ENCODE data around the gene ZNRF3. TPM values are rescaled to one million over a fixed set of nuclear protein-coding genes. Genes with fewer than 3 reads are reported as not detected.

ZNRF3 gene
- total and polyA plus RNA-seq, 2 donors (not counting 1 experiment from before 2014, with no cell fraction given) = 0.21 to 0.71 TPM

DNA sequence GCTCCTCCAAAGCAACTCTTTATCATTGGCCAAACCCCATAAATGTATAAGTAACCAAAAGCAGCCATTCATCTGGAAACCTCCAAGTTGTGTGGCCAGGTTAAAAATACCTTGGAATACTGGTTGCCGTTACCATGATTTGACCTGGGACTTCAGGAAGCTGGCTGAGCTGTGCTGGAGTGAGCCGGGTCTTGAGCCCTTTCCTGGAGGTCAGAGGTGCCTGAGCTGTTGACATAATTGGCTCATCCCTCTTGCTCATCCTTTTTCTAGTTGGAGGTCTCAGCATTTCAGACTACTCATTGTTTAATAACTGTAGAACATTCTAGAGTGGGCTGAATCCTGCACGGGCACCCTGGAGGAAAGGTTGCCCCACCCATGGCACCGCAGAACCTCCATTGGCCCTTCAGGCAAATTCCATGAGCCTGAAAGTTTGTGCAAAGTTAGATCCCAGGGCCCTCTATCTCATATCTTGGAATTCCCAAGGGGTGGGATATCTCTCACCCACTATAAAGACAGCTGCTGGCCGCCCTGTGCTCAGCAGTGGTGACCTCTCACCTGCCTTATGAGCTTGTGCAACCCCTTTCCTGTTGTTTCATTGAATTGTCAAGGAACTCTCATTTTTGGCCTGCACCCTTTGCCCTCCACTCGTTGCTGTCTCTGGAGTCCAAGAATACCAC, 101.2 kb downstream of the ZNRF3 start:
- H3K9ac ChIP-seq (ENCODE audit: low read length) = no peak overlapping the region
- no peaks in the 10 kb centered on the region for H3K79me2 ChIP-seq (ENCODE audit: control insufficient read depth, insufficient read depth, low read length)
- no peak overlapping the region for H2AFZ ChIP-seq (ENCODE audit: insufficient read depth, low read depth, low read length, poor library complexity, severe bottlenecking)
- CTCF ChIA-PET = no interaction called here
- DNase-seq (no peak), ATAC-seq (ENCODE audit: low read depth) (no peak)
- H3K9me3 Mint-ChIP-seq (ENCODE audit: insufficient read depth) = no peaks in the 10 kb centered on the region
- H3K4me3 Mint-ChIP-seq = no peak overlapping the region
- H3K4me1 ChIP-seq (ENCODE audit: control insufficient read depth in 2 of 2, insufficient read depth in 2 of 2, low read length in 2 of 2) = no peaks in the 10 kb centered on the region
- no peaks in the 10 kb centered on the region for H3K36me3 ChIP-seq (replicated peaks in 1 of 2; ENCODE audit: control extremely low read depth in 1 of 2, control insufficient read depth in 1 of 2, extremely low read depth in 1 of 2, insufficient read depth in 2 of 2, low read length in 1 of 2)
- POLR2A ChIA-PET = no interaction called here
- H3K27ac ChIP-seq (ENCODE audit: low read length in 2 of 2) = no peak overlapping the region
- no peaks in the 10 kb centered on the region for H3K4me1 Mint-ChIP-seq
- no peaks in the 10 kb centered on the region for H4K20me1 ChIP-seq (ENCODE audit: control insufficient read depth, insufficient read depth, low read length, poor library complexity, severe bottlenecking)
- H3K27ac Mint-ChIP-seq = no peak overlapping the region
- intact Hi-C loops (cut with micrococcal nuclease) = no loop called here
- TF ChIP-seq EZH2 (IDR thresholded peaks at IDR 0.05; ENCODE audit: borderline replicate concordance, insufficient read depth, low read depth, low read length, poor library complexity, severe bottlenecking) = no peak
- TF ChIP-seq, protein P1, sequence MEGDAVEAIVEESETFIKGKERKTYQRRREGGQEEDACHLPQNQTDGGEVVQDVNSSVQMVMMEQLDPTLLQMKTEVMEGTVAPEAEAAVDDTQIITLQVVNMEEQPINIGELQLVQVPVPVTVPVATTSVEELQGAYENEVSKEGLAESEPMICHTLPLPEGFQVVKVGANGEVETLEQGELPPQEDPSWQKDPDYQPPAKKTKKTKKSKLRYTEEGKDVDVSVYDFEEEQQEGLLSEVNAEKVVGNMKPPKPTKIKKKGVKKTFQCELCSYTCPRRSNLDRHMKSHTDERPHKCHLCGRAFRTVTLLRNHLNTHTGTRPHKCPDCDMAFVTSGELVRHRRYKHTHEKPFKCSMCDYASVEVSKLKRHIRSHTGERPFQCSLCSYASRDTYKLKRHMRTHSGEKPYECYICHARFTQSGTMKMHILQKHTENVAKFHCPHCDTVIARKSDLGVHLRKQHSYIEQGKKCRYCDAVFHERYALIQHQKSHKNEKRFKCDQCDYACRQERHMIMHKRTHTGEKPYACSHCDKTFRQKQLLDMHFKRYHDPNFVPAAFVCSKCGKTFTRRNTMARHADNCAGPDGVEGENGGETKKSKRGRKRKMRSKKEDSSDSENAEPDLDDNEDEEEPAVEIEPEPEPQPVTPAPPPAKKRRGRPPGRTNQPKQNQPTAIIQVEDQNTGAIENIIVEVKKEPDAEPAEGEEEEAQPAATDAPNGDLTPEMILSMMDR (IDR thresholded peaks at IDR 0.05) = no peak
- H3K4me3 ChIP-seq (ENCODE audit: control extremely low read depth in 1 of 5, extremely low read depth in 1 of 5, insufficient read depth in 1 of 5, low read depth in 2 of 5, low read length in 4 of 5) = no peak overlapping the region
- 83% methylated on average over 6 of the region's 6 CpGs for WGBS (ENCODE audit: insufficient coverage)
- no peak overlapping the region for H3K4me2 ChIP-seq (replicated peaks; ENCODE audit: low read depth, low read length, poor library complexity, severe bottlenecking)
- peaks cover 0 to 5% (median 0%) of the 10 kb centered on the region in 4 experiments for H3K27me3 ChIP-seq (replicated peaks in 1 of 4; ENCODE audit: control extremely low read depth in 1 of 4, control insufficient read depth in 3 of 4, insufficient read depth in 4 of 4, low read length in 3 of 4)
- H3K27me3 Mint-ChIP-seq = peaks cover 10% of the 10 kb centered on the region
- no peaks in the 10 kb centered on the region for H3K9me3 ChIP-seq (ENCODE audit: control extremely low read depth in 1 of 3, control insufficient read depth in 2 of 3, insufficient read depth in 1 of 3, low read length in 2 of 3)

GRCh38 chr22:28985581-28986290, 102.4 kb downstream of the ZNRF3 start:
- H3K27ac ChIP-seq (ENCODE audit: low read length in 2 of 2) = no peak overlapping the region
- no peak overlapping the region for H3K27ac Mint-ChIP-seq
- ATAC-seq (ENCODE audit: low read depth) (no peak), DNase-seq (no peak)
- no peaks in the 10 kb centered on the region for H3K79me2 ChIP-seq (ENCODE audit: control insufficient read depth, insufficient read depth, low read length)
- H3K27me3 Mint-ChIP-seq = peaks cover 6% of the 10 kb centered on the region
- H3K36me3 ChIP-seq (replicated peaks in 1 of 2; ENCODE audit: control extremely low read depth in 1 of 2, control insufficient read depth in 1 of 2, extremely low read depth in 1 of 2, insufficient read depth in 2 of 2, low read length in 1 of 2) = no peaks in the 10 kb centered on the region
- TF ChIP-seq, protein P1 (IDR thresholded peaks at IDR 0.05) = no peak
- TF ChIP-seq EZH2 (IDR thresholded peaks at IDR 0.05; ENCODE audit: borderline replicate concordance, insufficient read depth, low read depth, low read length, poor library complexity, severe bottlenecking) = no peak
- H4K20me1 ChIP-seq (ENCODE audit: control insufficient read depth, insufficient read depth, low read length, poor library complexity, severe bottlenecking) = no peaks in the 10 kb centered on the region
- H3K4me2 ChIP-seq (replicated peaks; ENCODE audit: low read depth, low read length, poor library complexity, severe bottlenecking) = no peak overlapping the region
- ChIA-PET POLR2A (no interaction called here), CTCF (interaction anchor here (0.6 kb wide), 1 partner anchor 12 kb away, joined by 3 read pairs; no protein-coding TSS in a partner anchor)
- no CpG with 5 or more reads among the region's 3 CpGs for WGBS (ENCODE audit: insufficient coverage)
- intact Hi-C loops (cut with micrococcal nuclease) = no loop called here
- no peaks in the 10 kb centered on the region for H3K9me3 ChIP-seq (ENCODE audit: control extremely low read depth in 1 of 3, control insufficient read depth in 2 of 3, insufficient read depth in 1 of 3, low read length in 2 of 3)
- H2AFZ ChIP-seq (ENCODE audit: insufficient read depth, low read depth, low read length, poor library complexity, severe bottlenecking) = no peak overlapping the region
- no peaks in the 10 kb centered on the region for H3K4me1 ChIP-seq (ENCODE audit: control insufficient read depth in 2 of 2, insufficient read depth in 2 of 2, low read length in 2 of 2)
- no peak overlapping the region for H3K4me3 ChIP-seq (ENCODE audit: control extremely low read depth in 1 of 5, extremely low read depth in 1 of 5, insufficient read depth in 1 of 5, low read depth in 2 of 5, low read length in 4 of 5)
- H3K4me3 Mint-ChIP-seq = no peak overlapping the region
- peaks cover 0 to 5% (median 0%) of the 10 kb centered on the region in 4 experiments for H3K27me3 ChIP-seq (replicated peaks in 1 of 4; ENCODE audit: control extremely low read depth in 1 of 4, control insufficient read depth in 3 of 4, insufficient read depth in 4 of 4, low read length in 3 of 4)
- no peaks in the 10 kb centered on the region for H3K4me1 Mint-ChIP-seq
- no peak overlapping the region for H3K9ac ChIP-seq (ENCODE audit: low read length)
- H3K9me3 Mint-ChIP-seq (ENCODE audit: insufficient read depth) = no peaks in the 10 kb centered on the region
